NOMO-1 treated with DMSO at 0.1 percent for 48 hours (cell line): ENCODE results near the gene AGO3.
"Not testable (repeated sequence)": the region's sequence is repeated elsewhere in the genome, so short reads cannot be mapped to it uniquely, and the experiment has no call there.

ENCODE experiments used
- DNase-seq: peaks from one replicate; lab custom pipeline; 2025; ENCODE audit not compliant: unreplicated experiment; lab: John Stamatoyannopoulos, UW

AGO3 gene

DNA sequence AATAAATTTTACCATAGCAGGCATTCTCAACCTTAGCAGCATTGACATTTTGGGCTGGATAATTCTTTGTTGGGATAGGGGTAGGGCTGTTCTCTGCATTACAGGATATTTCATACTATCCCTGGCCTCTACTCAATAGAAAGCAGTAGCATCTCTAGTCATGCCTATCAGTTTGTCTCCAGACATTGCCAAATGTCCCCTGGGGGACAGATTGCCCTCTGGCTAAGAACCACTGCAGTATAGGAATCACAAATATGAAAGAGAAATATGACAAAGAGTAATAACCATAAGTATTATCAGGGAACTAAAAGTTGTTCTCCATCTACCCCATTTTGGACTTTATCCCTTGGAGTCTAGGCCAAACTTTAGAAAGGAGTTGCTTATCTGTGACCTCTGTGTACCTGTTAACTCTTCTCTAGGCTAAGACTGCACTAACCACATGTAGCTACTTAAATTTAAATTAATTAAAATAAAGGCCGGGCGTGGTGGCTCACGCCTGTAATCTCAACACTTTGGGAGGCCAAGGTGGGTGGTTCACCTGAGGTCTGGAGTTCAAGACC is 76.1 kb downstream of the AGO3 start:
- no peak for DNase-seq

DNA sequence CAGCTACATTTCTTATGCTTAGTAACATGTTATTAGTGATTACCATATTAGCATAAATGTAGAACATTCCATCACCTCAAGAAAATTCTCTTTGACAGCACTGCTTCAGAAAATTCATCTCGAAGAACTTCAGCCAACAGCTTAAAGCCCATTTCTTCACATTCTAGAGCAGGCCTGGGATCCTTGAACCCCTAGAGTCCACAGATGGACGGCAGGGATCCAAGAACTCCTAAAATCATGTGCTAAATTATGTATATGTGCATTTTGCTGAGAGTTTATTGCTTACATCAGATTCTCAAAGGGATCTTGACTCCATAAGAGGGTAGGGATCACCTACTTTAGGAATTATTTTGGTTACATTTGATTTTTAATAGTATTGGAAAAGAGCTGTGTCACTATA is 76.8 kb downstream of the AGO3 start:
- DNase-seq = no peak

DNA sequence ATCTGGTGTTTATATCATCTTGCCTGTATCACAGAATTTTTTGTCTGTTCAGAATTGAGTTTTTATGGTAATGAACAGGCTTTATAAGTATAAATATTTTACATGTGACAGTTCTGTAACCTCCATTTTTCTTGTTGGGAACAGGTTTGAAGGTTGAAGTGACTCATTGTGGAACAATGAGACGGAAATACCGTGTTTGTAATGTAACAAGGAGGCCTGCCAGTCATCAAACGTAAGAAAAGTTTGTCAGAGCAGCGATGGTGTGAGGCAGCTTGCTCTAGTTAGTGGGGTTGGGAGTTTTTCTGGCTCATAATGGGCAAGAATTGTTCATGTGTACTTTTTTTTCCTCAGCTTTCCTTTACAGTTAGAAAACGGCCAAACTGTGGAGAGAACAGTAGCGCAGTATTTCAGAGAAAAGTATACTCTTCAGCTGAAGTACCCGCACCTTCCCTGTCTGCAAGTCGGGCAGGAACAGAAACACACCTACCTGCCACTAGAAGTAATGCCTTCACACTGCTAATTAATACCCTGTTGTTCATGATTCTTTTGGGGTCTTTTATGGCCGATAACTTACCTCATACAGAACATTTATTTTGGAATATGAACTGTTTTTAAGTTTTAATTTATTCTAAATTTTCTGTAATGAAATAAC is 77.8 kb downstream of the AGO3 start:
- DNase-seq = no peak

DNA sequence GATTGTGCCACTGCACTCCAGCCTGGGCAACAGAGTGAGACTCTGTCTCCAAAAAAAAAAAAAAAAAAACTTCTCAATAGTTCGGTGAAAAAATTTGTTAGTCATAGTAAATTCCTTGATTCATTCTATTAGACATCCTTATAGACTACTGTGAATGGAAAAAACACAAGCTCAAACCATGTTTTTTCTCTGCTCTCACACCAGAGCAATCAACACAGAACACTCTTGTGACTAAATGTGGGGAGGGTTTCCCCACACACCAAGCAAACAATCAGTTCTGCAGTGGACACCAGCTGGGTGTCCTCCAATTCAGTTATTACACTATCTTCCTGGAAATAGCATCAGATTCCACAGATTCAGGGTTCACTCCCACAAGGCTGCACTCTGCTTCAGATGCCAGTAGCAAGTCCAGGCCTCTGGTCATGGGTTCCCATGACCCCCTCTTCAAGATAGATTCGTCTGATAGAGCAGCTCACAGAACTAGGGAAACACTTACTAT is 83.9 kb downstream of the AGO3 start:
- DNase-seq = no peak

- no peak for DNase-seq
These were observed 85.8 kb downstream of the AGO3 start for GRCh38 chr1:36016686-36017085.

- no peak for DNase-seq
These were observed 92.3 kb downstream of the AGO3 start for GRCh38 chr1:36023098-36023769.

DNA sequence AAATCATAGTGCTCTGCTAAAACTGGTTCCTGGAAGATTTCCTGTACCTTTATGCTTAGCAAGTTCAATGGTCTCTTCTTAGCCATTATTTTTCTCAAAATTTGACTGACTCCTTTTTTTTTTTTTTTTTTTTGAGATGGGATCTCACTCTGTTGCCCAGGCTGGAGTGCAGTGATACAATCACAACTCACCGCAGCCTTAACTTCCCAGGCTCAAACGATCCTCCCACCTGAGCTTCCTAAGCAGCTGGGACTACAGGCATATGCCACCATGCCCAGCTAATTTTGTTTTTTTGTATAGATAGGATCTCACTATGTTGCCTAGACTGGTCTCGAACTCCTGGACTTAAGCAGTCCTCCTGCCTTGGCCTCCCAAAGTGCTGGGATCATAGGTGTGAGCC is 93.1 kb downstream of the AGO3 start:
- not testable (repeated sequence) for DNase-seq

DNA sequence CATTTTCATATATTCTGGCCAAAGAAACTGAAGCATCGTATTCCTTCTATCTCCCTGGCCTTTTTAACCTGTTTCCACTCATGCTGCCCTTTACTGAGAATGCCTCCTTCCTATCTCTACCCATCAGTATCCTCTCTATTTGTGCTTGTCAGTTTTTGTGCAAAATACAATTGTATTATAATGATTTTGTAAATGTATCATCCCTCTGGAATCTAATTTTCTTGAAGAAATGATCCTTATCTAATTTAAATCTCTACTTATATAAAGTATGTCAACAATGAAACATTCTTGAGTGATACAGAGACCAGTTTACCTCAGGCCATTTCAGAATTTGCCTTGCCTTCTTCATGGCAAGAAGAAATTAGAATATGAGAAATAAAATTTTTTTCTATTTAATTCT is 93.9 kb downstream of the AGO3 start:
- DNase-seq = no peak

- no peak for DNase-seq
These were observed 96.9 kb downstream of the AGO3 start for GRCh38 chr1:36027766-36028165.

DNA sequence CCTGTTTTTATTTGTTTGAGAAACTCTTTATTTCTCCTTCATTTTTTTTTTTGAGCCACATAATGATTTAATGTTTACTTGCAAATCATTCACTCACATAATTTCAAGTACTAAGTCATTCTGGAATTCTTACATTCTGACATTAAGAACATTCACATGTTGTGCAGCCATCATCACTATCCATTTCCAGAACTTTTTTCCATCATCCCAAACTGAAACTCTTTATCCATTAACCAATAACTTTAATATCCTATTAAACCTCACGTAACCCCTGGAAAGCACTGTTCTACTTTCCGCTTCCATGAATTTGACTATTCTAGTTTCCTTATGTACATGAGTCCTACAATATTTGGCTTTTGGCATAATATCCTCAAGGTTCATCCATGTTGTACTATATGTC is 100.5 kb downstream of the AGO3 start:
- no peak for DNase-seq

DNA sequence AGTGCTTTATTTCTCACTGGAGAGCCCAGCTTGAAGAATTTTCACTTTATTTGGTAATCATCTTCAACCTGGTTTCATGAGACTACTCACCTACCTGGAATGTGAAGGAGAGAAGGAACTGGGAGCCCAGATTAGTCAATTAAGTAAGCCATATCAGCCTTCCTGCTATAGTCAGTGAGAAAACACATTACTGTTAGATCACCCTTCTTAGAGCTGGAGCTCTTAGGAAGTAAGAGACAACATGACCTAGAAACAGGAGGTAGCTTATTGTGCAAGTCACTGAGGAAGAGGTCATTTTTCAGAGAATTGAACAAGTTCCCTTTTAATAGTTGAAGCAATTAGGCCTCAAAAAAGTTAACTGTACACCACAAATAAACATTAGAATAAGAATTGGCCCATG is 103.8 kb downstream of the AGO3 start:
- peak; percentile 89 for DNase-seq

DNA sequence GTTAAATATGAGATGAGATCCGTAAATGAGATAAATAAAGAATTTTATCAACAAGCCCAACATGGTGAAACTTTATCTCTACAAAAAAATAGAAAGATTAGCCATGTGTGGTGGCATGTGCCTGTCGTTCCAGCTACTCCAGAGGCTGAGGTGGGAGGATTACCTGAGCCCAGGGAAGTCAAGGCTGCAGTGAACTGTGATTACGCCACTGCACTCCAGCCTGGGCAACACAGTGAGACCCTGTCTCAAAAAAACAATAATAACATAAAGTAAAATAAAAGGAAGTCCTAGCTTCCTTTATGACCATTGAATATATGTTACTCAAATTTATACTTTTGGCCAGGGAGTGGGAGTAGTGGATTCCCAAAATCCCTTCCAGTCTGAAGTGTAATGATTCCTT is 104.2 kb downstream of the AGO3 start:
- DNase-seq = no peak

GRCh38 chr1:36040238-36040637 is 109.3 kb downstream of the AGO3 start:
- no peak for DNase-seq

GRCh38 chr1:36051821-36052220 is 120.9 kb downstream of the AGO3 start:
- DNase-seq = no peak

DNA sequence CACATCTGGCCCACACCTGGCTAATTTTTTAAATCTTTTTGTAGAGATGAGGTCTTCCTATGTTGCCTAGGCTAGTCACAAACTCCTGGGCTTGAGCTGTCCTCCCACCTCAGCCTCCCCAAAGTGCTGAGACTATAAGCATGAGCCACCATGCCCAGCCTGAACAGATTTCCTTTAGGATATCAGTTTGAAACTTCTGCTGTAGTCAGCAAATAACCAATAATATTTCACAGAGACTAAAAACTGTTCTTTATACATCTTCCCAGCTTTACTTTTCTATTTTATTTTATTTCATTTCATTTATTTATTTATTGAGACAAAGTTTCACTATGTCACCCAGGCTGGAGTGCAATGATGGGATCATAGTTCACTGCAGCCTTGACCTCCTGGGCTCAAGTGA is 123.1 kb downstream of the AGO3 start:
- DNase-seq = no peak

DNA sequence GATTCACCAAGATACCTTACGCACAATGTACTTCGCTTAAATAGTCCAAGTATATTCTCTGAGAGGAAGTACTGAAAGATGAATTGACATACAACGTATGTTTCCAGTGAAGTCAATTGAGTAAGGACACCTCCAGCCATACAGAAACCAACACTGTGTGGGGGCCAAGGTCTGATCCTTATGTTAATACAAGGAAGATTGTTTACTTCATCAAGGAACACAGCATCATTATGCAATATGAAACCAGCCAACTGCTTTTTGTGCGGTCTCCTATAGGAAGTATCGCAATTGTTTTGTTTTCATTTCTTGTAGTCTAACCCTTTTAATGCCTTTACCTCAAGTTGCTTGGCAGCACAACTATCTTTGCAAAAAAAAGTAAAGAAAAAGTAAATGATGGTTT is 124.8 kb downstream of the AGO3 start:
- DNase-seq = peak; percentile 57

GRCh38 chr1:36062315-36062714 is 131.4 kb downstream of the AGO3 start:
- DNase-seq = no peak

- DNase-seq = no peak
These were observed 137.0 kb downstream of the AGO3 start for GRCh38 chr1:36067871-36068270.

DNA sequence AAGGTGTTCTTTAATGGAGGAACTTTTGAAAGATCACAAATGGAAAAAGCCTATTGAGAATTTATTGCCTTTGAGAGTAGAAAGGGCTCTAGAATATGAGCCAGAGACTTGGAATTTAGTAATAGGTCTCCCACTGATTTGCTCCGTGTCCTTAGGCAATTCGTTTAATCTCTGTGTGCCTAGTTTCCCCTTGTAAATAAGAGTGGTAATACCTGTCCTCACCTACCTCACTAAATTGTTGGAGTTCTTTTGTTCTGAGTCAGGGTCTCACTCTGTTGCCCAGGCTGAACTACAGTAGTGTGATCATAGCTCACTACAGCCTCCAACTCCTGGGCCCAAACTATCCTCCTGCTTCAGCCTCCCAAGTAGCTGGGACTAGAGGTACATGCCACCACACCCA is 138.0 kb downstream of the AGO3 start:
- no peak for DNase-seq

DNA sequence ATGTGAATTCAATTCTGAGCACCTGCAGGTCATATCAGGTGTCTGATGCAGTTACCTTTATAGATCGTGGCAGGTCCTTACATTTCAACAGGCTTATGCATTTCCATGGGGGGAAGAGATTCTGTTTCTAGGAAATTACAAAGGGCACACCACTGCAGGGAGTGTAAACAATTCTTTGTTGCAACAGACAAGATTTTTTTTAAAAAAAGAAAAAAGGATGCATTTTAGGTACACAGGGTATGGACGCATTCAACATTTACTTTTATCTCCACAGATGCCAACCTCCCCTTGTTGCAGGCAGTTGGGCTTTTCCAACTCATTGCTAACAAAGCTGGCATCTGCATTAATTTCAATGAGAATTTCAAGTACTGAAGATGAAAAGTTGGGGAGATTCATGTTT is 139.4 kb downstream of the AGO3 start:
- DNase-seq = no peak

DNA sequence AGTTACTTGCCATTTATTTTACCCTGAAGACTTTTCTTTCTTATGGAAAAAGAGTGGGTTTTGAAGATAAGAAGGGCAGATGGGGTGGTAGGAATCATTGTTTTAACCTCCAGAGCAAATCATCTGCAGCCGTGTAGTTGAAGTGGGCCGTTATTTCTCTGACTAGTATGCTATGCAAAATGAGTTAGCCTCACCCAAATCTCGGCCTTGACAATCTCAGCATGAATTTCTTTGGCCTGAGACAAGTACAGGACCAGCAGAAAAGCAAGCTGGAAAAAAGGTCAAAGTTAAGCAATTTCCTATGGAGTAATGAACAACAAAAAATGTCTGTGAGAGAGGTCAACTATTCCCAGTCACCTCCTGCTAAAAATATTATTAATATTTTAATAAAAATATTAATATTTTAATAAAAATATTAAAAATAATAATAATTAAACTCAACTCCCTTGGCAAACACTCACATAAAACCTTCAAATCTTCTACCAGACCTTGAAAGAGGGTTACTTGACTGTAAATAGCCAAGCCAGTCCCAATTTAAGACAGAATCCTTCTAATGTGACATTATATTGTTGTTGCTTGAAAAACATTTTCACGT is 146.2 kb downstream of the AGO3 start:
- DNase-seq = no peak

GRCh38 chr1:36080236-36080635 is 149.3 kb downstream of the AGO3 start:
- no peak for DNase-seq
